Ishikawa (cell line): Measurements from ENCODE around the gene CD6.

ENCODE experiments used
- EP300 ChIP-seq: IDR thresholded peaks from 2 replicates; pipeline ENCODE4 v1.6.1; 2012; ENCODE audit warnings: borderline replicate concordance
- FOXM1 ChIP-seq: IDR thresholded peaks from 2 replicates; pipeline ENCODE4 v1.6.1; 2012; ENCODE audit warnings: low read depth, borderline replicate concordance
- NFIC ChIP-seq: IDR thresholded peaks from 2 replicates; pipeline ENCODE4 v1.6.1; 2012
- RAD21 ChIP-seq: IDR thresholded peaks from 2 replicates; pipeline ENCODE4 v1.6.1; 2012; ENCODE audit warnings: low read depth
- YY1 ChIP-seq: IDR thresholded peaks from 2 replicates; pipeline ENCODE4 v1.6.1; 2012; ENCODE audit warnings: low read depth
- TF ChIP-seq, protein P1 (sequence below): IDR thresholded peaks from 2 replicates; pipeline ENCODE4 v1.6.1; 2012; ENCODE audit warnings: low read depth, mild to moderate bottlenecking

GRCh38 chr11:60966890-60967289 lies 4.6 kb upstream of the CD6 start:
- TF ChIP-seq YY1 (no peak), FOXM1 (no peak), RAD21 (no peak), EP300 (no peak), NFIC (no peak)
- TF ChIP-seq, protein P1, sequence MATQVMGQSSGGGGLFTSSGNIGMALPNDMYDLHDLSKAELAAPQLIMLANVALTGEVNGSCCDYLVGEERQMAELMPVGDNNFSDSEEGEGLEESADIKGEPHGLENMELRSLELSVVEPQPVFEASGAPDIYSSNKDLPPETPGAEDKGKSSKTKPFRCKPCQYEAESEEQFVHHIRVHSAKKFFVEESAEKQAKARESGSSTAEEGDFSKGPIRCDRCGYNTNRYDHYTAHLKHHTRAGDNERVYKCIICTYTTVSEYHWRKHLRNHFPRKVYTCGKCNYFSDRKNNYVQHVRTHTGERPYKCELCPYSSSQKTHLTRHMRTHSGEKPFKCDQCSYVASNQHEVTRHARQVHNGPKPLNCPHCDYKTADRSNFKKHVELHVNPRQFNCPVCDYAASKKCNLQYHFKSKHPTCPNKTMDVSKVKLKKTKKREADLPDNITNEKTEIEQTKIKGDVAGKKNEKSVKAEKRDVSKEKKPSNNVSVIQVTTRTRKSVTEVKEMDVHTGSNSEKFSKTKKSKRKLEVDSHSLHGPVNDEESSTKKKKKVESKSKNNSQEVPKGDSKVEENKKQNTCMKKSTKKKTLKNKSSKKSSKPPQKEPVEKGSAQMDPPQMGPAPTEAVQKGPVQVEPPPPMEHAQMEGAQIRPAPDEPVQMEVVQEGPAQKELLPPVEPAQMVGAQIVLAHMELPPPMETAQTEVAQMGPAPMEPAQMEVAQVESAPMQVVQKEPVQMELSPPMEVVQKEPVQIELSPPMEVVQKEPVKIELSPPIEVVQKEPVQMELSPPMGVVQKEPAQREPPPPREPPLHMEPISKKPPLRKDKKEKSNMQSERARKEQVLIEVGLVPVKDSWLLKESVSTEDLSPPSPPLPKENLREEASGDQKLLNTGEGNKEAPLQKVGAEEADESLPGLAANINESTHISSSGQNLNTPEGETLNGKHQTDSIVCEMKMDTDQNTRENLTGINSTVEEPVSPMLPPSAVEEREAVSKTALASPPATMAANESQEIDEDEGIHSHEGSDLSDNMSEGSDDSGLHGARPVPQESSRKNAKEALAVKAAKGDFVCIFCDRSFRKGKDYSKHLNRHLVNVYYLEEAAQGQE: no peak
